Right ventricle myocardium superior (tissue), 1 donor: Measurements from ENCODE around the gene FUZ. TPM values are rescaled to one million over a fixed set of nuclear protein-coding genes. Genes with fewer than 3 reads are reported as not detected.

ENCODE experiments used
- ATAC-seq: fragments of 200-7000 bp; cut with Tn5 transposase; one replicate; pipeline ENCODE4 v1.9.1; 2020; ENCODE audit warnings: mild to moderate bottlenecking; ENCODE audit not compliant: poor library complexity
- DNase-seq: peaks from one replicate; pipeline ENCODE4 v3.0.0-alpha.2; 2020
- intact Hi-C: fragments of 100-400 bp; cut with DNase I; formaldehyde crosslinking; loops from one replicate; pipeline ENCODE4 v1.11.2; 2022
- total RNA-seq: library from RNA; stranded (reverse); fragmentation: NEBNext Ultra II Directional; extraction: Animal tissue kit (Norgen Biotek cat#: 25700); gene quantifications from one replicate; pipeline ENCODE4 v1.2.1, GENCODE V29; 2021
- donor health status: DM: no; HTN: yes; CAD: no; lungs with severe emphysema.

FUZ gene
- total RNA-seq, 1 donor from 2014 or later: 19.8 TPM

- intact Hi-C loops: no loop called here
- DNase-seq (no peak), ATAC-seq (no peak)
Observed at GRCh38 chr19:49799798-49800376, 13.2 kb downstream of the FUZ start.

GRCh38 chr19:49799271-49799797 lies 13.8 kb downstream of the FUZ start:
- no peak for ATAC-seq
- intact Hi-C loops: no loop called here
- no peak for DNase-seq

- DNase-seq: no peak
- ATAC-seq: no peak
- intact Hi-C loops: no loop called here
Observed at GRCh38 chr19:49798574-49798973, 14.5 kb downstream of the FUZ start.

- ATAC-seq: no peak
- no peak for DNase-seq
- intact Hi-C loops: no loop called here
Observed at GRCh38 chr19:49795615-49796014, 17.5 kb downstream of the FUZ start.

- ATAC-seq: no peak
Observed at GRCh38 chr19:49793561-49793840, 19.6 kb downstream of the FUZ start.

GRCh38 chr19:49792829-49793560 lies 20.1 kb downstream of the FUZ start:
- intact Hi-C loops: no loop called here
- DNase-seq (no peak), ATAC-seq (no peak)

More at GRCh38 chr19:49793561-49793840, 19.6 kb downstream of the FUZ start:
- intact Hi-C loops: no loop called here
- DNase-seq: no peak

- DNase-seq (no peak), ATAC-seq (no peak)
- intact Hi-C loops: no loop called here
Observed at GRCh38 chr19:49791776-49792445, 21.2 kb downstream of the FUZ start.

- DNase-seq (peak; percentile 74), ATAC-seq (peak; percentile 67)
- intact Hi-C loops: no loop called here
Observed at GRCh38 chr19:49790866-49791265, 22.2 kb downstream of the FUZ start.

GRCh38 chr19:49788857-49789256 lies 24.2 kb downstream of the FUZ start:
- ATAC-seq: no peak
- intact Hi-C loops: no loop called here
- DNase-seq: no peak

- intact Hi-C loops: no loop called here
- DNase-seq: no peak
- no peak for ATAC-seq
Observed at GRCh38 chr19:49787746-49788145, 25.3 kb downstream of the FUZ start.

GRCh38 chr19:49786376-49786820 lies 26.7 kb downstream of the FUZ start:
- ATAC-seq: no peak
- intact Hi-C loops: no loop called here

GRCh38 chr19:49782515-49782914 lies 30.6 kb downstream of the FUZ start:
- ATAC-seq (no peak), DNase-seq (no peak)
- intact Hi-C loops: no loop called here

More at GRCh38 chr19:49786376-49786820, 26.7 kb downstream of the FUZ start:
- no peak for DNase-seq

- ATAC-seq (peak; percentile 21), DNase-seq (no peak)
- intact Hi-C loops: no loop called here
Observed at GRCh38 chr19:49781394-49781793, 31.7 kb downstream of the FUZ start.

GRCh38 chr19:49780861-49781260 lies 32.2 kb downstream of the FUZ start:
- ATAC-seq (no peak), DNase-seq (no peak)
- intact Hi-C loops: no loop called here

- no peak for DNase-seq
Observed at GRCh38 chr19:49779731-49780555, 33.1 kb downstream of the FUZ start.

GRCh38 chr19:49776371-49776764 lies 36.7 kb downstream of the FUZ start:
- intact Hi-C loops: no loop called here
- no peak for DNase-seq
- ATAC-seq: no peak

More at GRCh38 chr19:49779731-49780555, 33.1 kb downstream of the FUZ start:
- peak; percentile 35 for ATAC-seq
- intact Hi-C loops: no loop called here

GRCh38 chr19:49775742-49776370 lies 37.2 kb downstream of the FUZ start:
- intact Hi-C loops: no loop called here
- no peak for DNase-seq
- ATAC-seq: no peak

- intact Hi-C loops: no loop called here
- DNase-seq (no peak), ATAC-seq (no peak)
Observed at GRCh38 chr19:49774969-49775368, 38.1 kb downstream of the FUZ start.
